SU-DHL-6 (cell line): ENCODE results near the gene ONECUT3.

Source experiments
- H2AFZ ChIP-seq: fragments of 200-600 bp; sonication (generic); 2 replicates; pipeline ENCODE4 v1.6.1; 2014; ENCODE audit warnings: low read depth, mild to moderate bottlenecking, moderate library complexity, mixed read lengths, antibody characterized with exemption, low read length; ENCODE audit not compliant: severe bottlenecking
- H3F3A ChIP-seq: fragments of 200-600 bp; shearing (Covaris generic); 2 replicates; pipeline ENCODE4 v1.6.0; 2016; ENCODE audit warnings: antibody characterized with exemption, mild to moderate bottlenecking; ENCODE audit not compliant: insufficient read depth
- H3K27ac ChIP-seq: fragments of 200-600 bp; sonication (generic); 2 replicates; pipeline ENCODE4 v1.5.1; 2016; ENCODE audit warnings: low read depth, mild to moderate bottlenecking, low read length, moderate library complexity, mixed read lengths
- H3K27me3 ChIP-seq: fragments of 200-600 bp; sonication (generic), shearing (Covaris generic); 2 replicates; pipeline ENCODE4 v1.6.0; 2014; ENCODE audit warnings: mild to moderate bottlenecking, low read length
- H3K36me3 ChIP-seq: fragments of 200-600 bp; sonication (generic); 2 replicates; pipeline ENCODE4 v1.6.1; 2014; ENCODE audit warnings: mild to moderate bottlenecking, low read length, mixed read lengths
- H3K4me2 ChIP-seq: fragments of 300-600, 200-600 bp; shearing (Covaris generic), sonication (generic); 2 replicates; pipeline ENCODE4 v1.6.0; 2014; ENCODE audit warnings: low read length, low read depth, mild to moderate bottlenecking; ENCODE audit not compliant: poor library complexity, severe bottlenecking
- H3K4me3 ChIP-seq: fragments of 200-600 bp; sonication (generic); 2 replicates; pipeline ENCODE4 v1.5.1; 2014; ENCODE audit warnings: antibody characterized with exemption, low read length, mild to moderate bottlenecking, mixed read lengths; ENCODE audit not compliant: insufficient read depth, poor library complexity, severe bottlenecking
- H3K79me2 ChIP-seq: fragments of 200-600 bp; sonication (generic); 2 replicates; pipeline ENCODE4 v1.6.1; 2014; ENCODE audit warnings: mild to moderate bottlenecking, low read length, moderate library complexity; ENCODE audit not compliant: insufficient read depth
- H3K9ac ChIP-seq: fragments of 200-600 bp; sonication (generic); 2 replicates; pipeline ENCODE4 v1.7.0; 2014; ENCODE audit warnings: mild to moderate bottlenecking, low read length
- H3K9me2 ChIP-seq: fragments of 200-600 bp; sonication (generic); replicated peaks from 2 replicates; pipeline ENCODE4 v1.6.1; 2014; ENCODE audit warnings: low read length; ENCODE audit not compliant: insufficient read depth
- H3K9me3 ChIP-seq: fragments of 200-600 bp; sonication (generic); 2 replicates; pipeline ENCODE4 v1.6.1; 2014; ENCODE audit warnings: low read length, mixed read lengths; ENCODE audit not compliant: insufficient read depth
- H4K20me1 ChIP-seq: fragments of 200-600 bp; sonication (generic); 2 replicates; pipeline ENCODE4 v1.6.1; 2014; ENCODE audit warnings: low read depth, mild to moderate bottlenecking, antibody characterized with exemption, low read length, moderate library complexity, mixed read lengths
- CTCF ChIP-seq: fragments of 200-600 bp; sonication (generic); IDR thresholded peaks from one replicate; pipeline ENCODE4 v1.5.1; 2017; ENCODE audit warnings: antibody characterized with exemption, mild to moderate bottlenecking, low read length, moderate library complexity; ENCODE audit not compliant: insufficient read depth, poor library complexity, severe bottlenecking
- EZH2phosphoT487 ChIP-seq: fragments of 200-600 bp; sonication (generic), shearing (Covaris generic); conservative IDR thresholded peaks from 2 replicates; pipeline ENCODE4 v1.6.1; 2018; ENCODE audit warnings: mild to moderate bottlenecking, antibody characterized with exemption, low read length, moderate library complexity, mixed read lengths

The ONECUT3 gene

GRCh38 chr19:1782521-1782920, 29.2 kb downstream of the ONECUT3 start:
- H3K4me2 ChIP-seq = no peak overlapping the region
- H3K27ac ChIP-seq = no peak overlapping the region
- no peaks in the 10 kb centered on the region for H3F3A ChIP-seq
- no peaks in the 10 kb centered on the region for H3K9me2 ChIP-seq
- H3K79me2 ChIP-seq = no peaks in the 10 kb centered on the region
- no peaks in the 10 kb centered on the region for H3K27me3 ChIP-seq
- no peak overlapping the region for H3K9ac ChIP-seq
- no peak overlapping the region for H2AFZ ChIP-seq
- no peaks in the 10 kb centered on the region for H3K9me3 ChIP-seq
- no peak for TF ChIP-seq EZH2phosphoT487
- TF ChIP-seq CTCF = no peak
- no peaks in the 10 kb centered on the region for H3K36me3 ChIP-seq
- no peaks in the 10 kb centered on the region for H4K20me1 ChIP-seq
- no peak overlapping the region for H3K4me3 ChIP-seq

- TF ChIP-seq EZH2phosphoT487 (no peak), CTCF (no peak)
- H3K4me2 ChIP-seq = no peak overlapping the region
- H2AFZ ChIP-seq = no peak overlapping the region
- H3K36me3 ChIP-seq = no peaks in the 10 kb centered on the region
- no peaks in the 10 kb centered on the region for H4K20me1 ChIP-seq
- H3K27ac ChIP-seq = no peak overlapping the region
- H3K79me2 ChIP-seq = no peaks in the 10 kb centered on the region
- no peak overlapping the region for H3K9ac ChIP-seq
- H3F3A ChIP-seq = no peaks in the 10 kb centered on the region
- no peaks in the 10 kb centered on the region for H3K9me3 ChIP-seq
- H3K27me3 ChIP-seq = no peaks in the 10 kb centered on the region
- no peaks in the 10 kb centered on the region for H3K9me2 ChIP-seq
- no peak overlapping the region for H3K4me3 ChIP-seq
Observed at GRCh38 chr19:1783354-1783753, 30.0 kb downstream of the ONECUT3 start.

GRCh38 chr19:1783874-1784273, 30.6 kb downstream of the ONECUT3 start:
- no peaks in the 10 kb centered on the region for H3K27me3 ChIP-seq
- H4K20me1 ChIP-seq = no peaks in the 10 kb centered on the region
- H2AFZ ChIP-seq = no peak overlapping the region
- H3K9me3 ChIP-seq = no peaks in the 10 kb centered on the region
- H3K36me3 ChIP-seq = no peaks in the 10 kb centered on the region
- H3K4me2 ChIP-seq = no peak overlapping the region
- no peak for TF ChIP-seq CTCF
- H3K79me2 ChIP-seq = no peaks in the 10 kb centered on the region
- no peaks in the 10 kb centered on the region for H3F3A ChIP-seq
- no peak overlapping the region for H3K9ac ChIP-seq
- no peak overlapping the region for H3K27ac ChIP-seq
- H3K4me3 ChIP-seq = no peak overlapping the region
- H3K9me2 ChIP-seq = no peaks in the 10 kb centered on the region

GRCh38 chr19:1785310-1785709, 32.0 kb downstream of the ONECUT3 start:
- H3K9ac ChIP-seq = no peak overlapping the region
- no peaks in the 10 kb centered on the region for H3K27me3 ChIP-seq
- H3K4me2 ChIP-seq = no peak overlapping the region
- H2AFZ ChIP-seq = no peak overlapping the region
- H4K20me1 ChIP-seq = no peaks in the 10 kb centered on the region
- H3K36me3 ChIP-seq = no peaks in the 10 kb centered on the region
- TF ChIP-seq EZH2phosphoT487 (no peak), CTCF (no peak)
- no peak overlapping the region for H3K4me3 ChIP-seq
- no peaks in the 10 kb centered on the region for H3K79me2 ChIP-seq
- no peaks in the 10 kb centered on the region for H3F3A ChIP-seq
- no peaks in the 10 kb centered on the region for H3K9me2 ChIP-seq
- no peak overlapping the region for H3K27ac ChIP-seq
- no peaks in the 10 kb centered on the region for H3K9me3 ChIP-seq
